ENCODE data around the gene DNAJB8. TPM values are rescaled to one million over a fixed set of nuclear protein-coding genes. Genes with fewer than 3 reads are reported as not detected.

Gene DNAJB8
- polyA plus RNA-seq, 1 experiment = not detected

DNA sequence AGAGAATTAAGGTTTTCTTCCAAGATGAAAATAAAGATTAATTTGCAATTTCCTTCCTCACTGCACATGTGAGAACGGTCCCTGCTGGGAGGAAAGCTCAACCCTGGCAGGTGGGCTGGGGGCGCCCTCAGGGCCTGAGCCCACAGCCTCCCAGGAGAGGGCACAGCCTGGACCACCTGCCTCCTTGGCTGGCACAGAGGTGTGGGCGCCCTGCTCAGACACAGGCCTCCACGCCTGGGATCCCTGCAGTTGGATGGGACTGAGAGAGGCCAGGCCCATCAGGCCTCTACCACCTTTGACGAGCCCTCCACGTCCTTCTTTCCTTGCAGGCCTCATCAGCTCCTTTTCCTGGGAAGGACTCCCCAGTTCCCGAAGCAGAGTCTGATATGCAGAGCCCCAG, 46.4 kb downstream of the DNAJB8 start:
- CTCF ChIA-PET = interaction anchor here (1.2 kb wide), 1 partner anchor 12 kb away, joined by 3 read pairs; no protein-coding TSS in a partner anchor
- TF ChIP-seq CTCF (IDR thresholded peaks at IDR 0.05; ENCODE audit: insufficient read depth, low read depth, low read length) = no peak
- Histone ChIP-seq H3K27me3 (ENCODE audit: control insufficient read depth, insufficient read depth, low read length) (no peaks in the 10 kb centered on the region), H3K36me3 (ENCODE audit: control insufficient read depth, insufficient read depth, low read length) (no peaks in the 10 kb centered on the region), H3K4me3 (ENCODE audit: low read depth, low read length) (no peak overlapping the region)
- DNase-seq (ENCODE audit: low read depth) = no peak
- POLR2A ChIA-PET = no interaction called here

- POLR2A ChIA-PET = no interaction called here
- CTCF ChIA-PET = interaction anchor here (1.2 kb wide), 1 partner anchor 11 kb away, joined by 3 read pairs; no protein-coding TSS in a partner anchor
- no peaks in the 10 kb centered on the region for H3K36me3 ChIP-seq (ENCODE audit: control insufficient read depth, insufficient read depth, low read length)
- TF ChIP-seq CTCF (IDR thresholded peaks at IDR 0.05; ENCODE audit: insufficient read depth, low read depth, low read length) = no peak
- no peaks in the 10 kb centered on the region for H3K27me3 ChIP-seq (ENCODE audit: control insufficient read depth, insufficient read depth, low read length)
- no peak for DNase-seq (ENCODE audit: low read depth)
- no peak overlapping the region for H3K4me3 ChIP-seq (ENCODE audit: low read depth, low read length)
Observed at GRCh38 chr3:128419311-128419710, 47.4 kb downstream of the DNAJB8 start.

DNA sequence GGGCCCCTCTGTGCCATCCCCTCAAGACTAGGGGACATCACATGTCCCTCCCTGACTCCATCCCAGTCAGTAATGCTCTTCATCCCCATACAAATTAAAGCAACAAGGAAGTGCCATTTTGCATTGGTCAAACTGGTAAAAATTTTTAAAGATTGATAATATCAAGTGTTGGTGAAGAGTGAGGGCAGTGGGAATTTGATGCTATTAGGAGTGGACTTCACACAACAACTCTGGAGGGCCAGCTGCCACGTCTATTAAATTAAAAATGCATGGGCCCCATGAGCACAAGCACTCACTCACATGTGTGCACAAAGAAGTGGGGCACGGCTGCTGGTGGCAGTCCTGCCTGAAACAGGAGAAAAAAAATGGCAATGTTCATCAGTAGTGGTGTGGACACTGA, 47.8 kb downstream of the DNAJB8 start:
- DNase-seq (ENCODE audit: low read depth) = no peak
- Histone ChIP-seq H3K27me3 (ENCODE audit: control insufficient read depth, insufficient read depth, low read length) (no peaks in the 10 kb centered on the region), H3K4me3 (ENCODE audit: low read depth, low read length) (no peak overlapping the region), H3K36me3 (ENCODE audit: control insufficient read depth, insufficient read depth, low read length) (no peaks in the 10 kb centered on the region)
- CTCF ChIA-PET = interaction anchor here (0.6 kb wide), 1 partner anchor 189 kb away, joined by 3 read pairs; no protein-coding TSS in a partner anchor
- POLR2A ChIA-PET = no interaction called here
- TF ChIP-seq CTCF (IDR thresholded peaks at IDR 0.05; ENCODE audit: insufficient read depth, low read depth, low read length) = no peak

DNA sequence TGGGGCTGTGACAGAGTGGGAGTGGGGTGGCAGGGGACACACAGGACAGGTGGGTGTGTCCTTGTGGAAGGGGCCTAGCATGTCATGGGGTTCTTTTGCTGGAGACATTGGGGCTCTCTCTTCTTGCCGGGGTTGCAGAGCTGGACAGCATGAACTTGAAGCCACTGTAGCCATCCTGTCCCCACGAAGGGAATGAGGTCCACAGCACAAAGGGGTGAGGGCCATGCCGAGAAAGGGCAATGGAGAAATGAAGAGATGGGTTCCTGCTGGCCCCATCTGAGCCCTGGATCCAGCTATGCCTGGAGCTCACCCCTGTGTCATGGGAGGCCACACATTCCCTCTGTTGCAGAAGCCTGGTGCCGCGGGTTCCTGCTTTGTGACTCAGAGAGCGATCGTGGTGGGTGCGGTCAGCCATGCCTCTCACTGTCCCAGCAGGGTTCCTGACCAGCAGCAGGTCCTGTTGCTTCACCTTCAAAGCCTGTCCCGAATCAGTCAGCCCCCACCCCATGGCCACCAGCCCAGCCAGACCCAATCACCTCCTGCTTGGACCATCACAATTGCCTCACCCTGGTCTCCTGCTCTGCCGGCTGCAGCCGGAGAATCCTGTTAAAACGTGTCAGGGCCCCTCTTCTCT, 50.0 kb downstream of the DNAJB8 start:
- CTCF ChIA-PET = interaction anchor here (1.0 to 2.0 kb wide), 2 partner anchors 10 to 246 kb away, joined by 4 to 16 read pairs; no protein-coding TSS in a partner anchor

More for the DNA sequence above, 50.0 kb downstream of the DNAJB8 start:
- peak; percentile 52 for DNase-seq (ENCODE audit: low read depth)
- POLR2A ChIA-PET = no interaction called here
- Histone ChIP-seq H3K36me3 (ENCODE audit: control insufficient read depth, insufficient read depth, low read length) (no peaks in the 10 kb centered on the region), H3K27me3 (ENCODE audit: control insufficient read depth, insufficient read depth, low read length) (no peaks in the 10 kb centered on the region), H3K4me3 (ENCODE audit: low read depth, low read length) (no peak overlapping the region)
- no peak for TF ChIP-seq CTCF (IDR thresholded peaks at IDR 0.05; ENCODE audit: insufficient read depth, low read depth, low read length)
